Measurements from ENCODE around the gene CCDC88A.
A peak's percentile ranks its signal among the peaks of the same experiment; 100 is the strongest.
"Not testable (repeated sequence)": the region's sequence is repeated elsewhere in the genome, so short reads cannot be mapped to it uniquely, and the experiment has no call there.

CCDC88A gene

GRCh38 chr2:55311444-55311870, 108.2 kb downstream of the CCDC88A start:
- no peak for DNase-seq (ENCODE audit: low read depth in 3 of 3, low spot score in 1 of 3)

GRCh38 chr2:55309446-55309845, 110.2 kb downstream of the CCDC88A start:
- DNase-seq (ENCODE audit: low read depth in 3 of 3, low spot score in 1 of 3) = no peak

- DNase-seq (ENCODE audit: low read depth in 3 of 3, low spot score in 1 of 3) = no peak
These were observed 117.4 kb downstream of the CCDC88A start for GRCh38 chr2:55302241-55302640.

- DNase-seq (ENCODE audit: low read depth in 3 of 3, low spot score in 1 of 3) = no peak
These were observed 118.4 kb downstream of the CCDC88A start for GRCh38 chr2:55301277-55301676.

GRCh38 chr2:55296393-55296792, 123.3 kb downstream of the CCDC88A start:
- no peak for DNase-seq (ENCODE audit: low read depth in 3 of 3, low spot score in 1 of 3)

GRCh38 chr2:55283083-55283482, 136.6 kb downstream of the CCDC88A start:
- no peak for DNase-seq (ENCODE audit: low read depth in 3 of 3, low spot score in 1 of 3)

GRCh38 chr2:55282110-55282917, 137.3 kb downstream of the CCDC88A start:
- peak; percentile 67 to 76 (median 74) for DNase-seq (ENCODE audit: low read depth in 3 of 3, low spot score in 1 of 3)

GRCh38 chr2:55280851-55281546, 138.7 kb downstream of the CCDC88A start:
- DNase-seq (ENCODE audit: low read depth in 3 of 3, low spot score in 1 of 3) = not testable (repeated sequence)

GRCh38 chr2:55279859-55280424, 139.7 kb downstream of the CCDC88A start:
- not testable (repeated sequence) for DNase-seq (ENCODE audit: low read depth in 3 of 3, low spot score in 1 of 3)

GRCh38 chr2:55279214-55279835, 140.3 kb downstream of the CCDC88A start:
- DNase-seq (ENCODE audit: low read depth in 3 of 3, low spot score in 1 of 3) = not testable (repeated sequence)

- DNase-seq (ENCODE audit: low read depth in 3 of 3, low spot score in 1 of 3) = no peak
These were observed 142.3 kb downstream of the CCDC88A start for GRCh38 chr2:55277310-55277709.

- not testable (repeated sequence) for DNase-seq (ENCODE audit: low read depth in 3 of 3, low spot score in 1 of 3)
These were observed 145.3 kb downstream of the CCDC88A start for GRCh38 chr2:55274346-55274745.

- no peak for DNase-seq (ENCODE audit: low read depth in 3 of 3, low spot score in 1 of 3)
These were observed 150.0 kb downstream of the CCDC88A start for GRCh38 chr2:55269645-55269990.

- DNase-seq (ENCODE audit: low read depth in 3 of 3, low spot score in 1 of 3) = peak; percentile 67 to 80 (median 67)
These were observed 150.6 kb downstream of the CCDC88A start, which contains the start of gene MTIF2 for GRCh38 chr2:55268907-55269644. TSS of gene MTIF2 (minus strand) at chr2:55269231. CDS start at chr2:55263858, 5,373 bp downstream.

- no peak for DNase-seq (ENCODE audit: low read depth in 3 of 3, low spot score in 1 of 3)
These were observed 151.3 kb downstream of the CCDC88A start for GRCh38 chr2:55268288-55268906.

- DNase-seq (ENCODE audit: low read depth in 3 of 3, low spot score in 1 of 3) = not testable (repeated sequence)
These were observed 160.1 kb downstream of the CCDC88A start for GRCh38 chr2:55259586-55259985.

GRCh38 chr2:55252832-55253231, 166.8 kb downstream of the CCDC88A start:
- DNase-seq (ENCODE audit: low read depth in 3 of 3, low spot score in 1 of 3) = no peak

GRCh38 chr2:55247025-55247424, 172.6 kb downstream of the CCDC88A start:
- no peak for DNase-seq (ENCODE audit: low read depth in 3 of 3, low spot score in 1 of 3)

GRCh38 chr2:55245411-55245810, 174.2 kb downstream of the CCDC88A start:
- DNase-seq (ENCODE audit: low read depth in 3 of 3, low spot score in 1 of 3) = no peak

GRCh38 chr2:55242617-55243016, 177.0 kb downstream of the CCDC88A start:
- DNase-seq (ENCODE audit: low read depth in 3 of 3, low spot score in 1 of 3) = no peak
